SU-DHL-6 (cell line): Measurements from ENCODE around the gene CNTFR.

Source experiments
- H2AFZ ChIP-seq: fragments of 200-600 bp; sonication (generic); 2 replicates; pipeline ENCODE4 v1.6.1; 2014; ENCODE audit warnings: low read depth, mild to moderate bottlenecking, moderate library complexity, mixed read lengths, antibody characterized with exemption, low read length; ENCODE audit not compliant: severe bottlenecking
- H3F3A ChIP-seq: fragments of 200-600 bp; shearing (Covaris generic); 2 replicates; pipeline ENCODE4 v1.6.0; 2016; ENCODE audit warnings: antibody characterized with exemption, mild to moderate bottlenecking; ENCODE audit not compliant: insufficient read depth
- H3K27ac ChIP-seq: fragments of 200-600 bp; sonication (generic); 2 replicates; pipeline ENCODE4 v1.5.1; 2016; ENCODE audit warnings: low read depth, mild to moderate bottlenecking, low read length, moderate library complexity, mixed read lengths
- H3K27me3 ChIP-seq: fragments of 200-600 bp; sonication (generic), shearing (Covaris generic); 2 replicates; pipeline ENCODE4 v1.6.0; 2014; ENCODE audit warnings: mild to moderate bottlenecking, low read length
- H3K36me3 ChIP-seq: fragments of 200-600 bp; sonication (generic); 2 replicates; pipeline ENCODE4 v1.6.1; 2014; ENCODE audit warnings: mild to moderate bottlenecking, low read length, mixed read lengths
- H3K4me2 ChIP-seq: fragments of 300-600, 200-600 bp; shearing (Covaris generic), sonication (generic); 2 replicates; pipeline ENCODE4 v1.6.0; 2014; ENCODE audit warnings: low read length, low read depth, mild to moderate bottlenecking; ENCODE audit not compliant: poor library complexity, severe bottlenecking
- H3K4me3 ChIP-seq: fragments of 200-600 bp; sonication (generic); 2 replicates; pipeline ENCODE4 v1.5.1; 2014; ENCODE audit warnings: antibody characterized with exemption, low read length, mild to moderate bottlenecking, mixed read lengths; ENCODE audit not compliant: insufficient read depth, poor library complexity, severe bottlenecking
- H3K79me2 ChIP-seq: fragments of 200-600 bp; sonication (generic); 2 replicates; pipeline ENCODE4 v1.6.1; 2014; ENCODE audit warnings: mild to moderate bottlenecking, low read length, moderate library complexity; ENCODE audit not compliant: insufficient read depth
- H3K9ac ChIP-seq: fragments of 200-600 bp; sonication (generic); 2 replicates; pipeline ENCODE4 v1.7.0; 2014; ENCODE audit warnings: mild to moderate bottlenecking, low read length
- H3K9me2 ChIP-seq: fragments of 200-600 bp; sonication (generic); replicated peaks from 2 replicates; pipeline ENCODE4 v1.6.1; 2014; ENCODE audit warnings: low read length; ENCODE audit not compliant: insufficient read depth
- H3K9me3 ChIP-seq: fragments of 200-600 bp; sonication (generic); 2 replicates; pipeline ENCODE4 v1.6.1; 2014; ENCODE audit warnings: low read length, mixed read lengths; ENCODE audit not compliant: insufficient read depth
- H4K20me1 ChIP-seq: fragments of 200-600 bp; sonication (generic); 2 replicates; pipeline ENCODE4 v1.6.1; 2014; ENCODE audit warnings: low read depth, mild to moderate bottlenecking, antibody characterized with exemption, low read length, moderate library complexity, mixed read lengths
- CTCF ChIP-seq: fragments of 200-600 bp; sonication (generic); IDR thresholded peaks from one replicate; pipeline ENCODE4 v1.5.1; 2017; ENCODE audit warnings: antibody characterized with exemption, mild to moderate bottlenecking, low read length, moderate library complexity; ENCODE audit not compliant: insufficient read depth, poor library complexity, severe bottlenecking
- EZH2phosphoT487 ChIP-seq: fragments of 200-600 bp; sonication (generic), shearing (Covaris generic); conservative IDR thresholded peaks from 2 replicates; pipeline ENCODE4 v1.6.1; 2018; ENCODE audit warnings: mild to moderate bottlenecking, antibody characterized with exemption, low read length, moderate library complexity, mixed read lengths

The CNTFR gene

GRCh38 chr9:34600908-34601307, 11.4 kb upstream of the CNTFR start:
- Histone ChIP-seq H3K79me2 (no peaks in the 10 kb centered on the region), H4K20me1 (no peaks in the 10 kb centered on the region), H3K4me3 (no peak overlapping the region), H3K9me2 (no peaks in the 10 kb centered on the region), H3K4me2 (no peak overlapping the region), H2AFZ (no peak overlapping the region), H3K27ac (no peak overlapping the region), H3K36me3 (no peaks in the 10 kb centered on the region), H3K27me3 (no peaks in the 10 kb centered on the region), H3K9ac (no peak overlapping the region), H3K9me3 (no peaks in the 10 kb centered on the region), H3F3A (no peaks in the 10 kb centered on the region)
- TF ChIP-seq EZH2phosphoT487: no peak
- no peak for TF ChIP-seq CTCF

GRCh38 chr9:34599546-34599945, 10.0 kb upstream of the CNTFR start:
- Histone ChIP-seq H3K27me3 (no peaks in the 10 kb centered on the region), H3K36me3 (no peaks in the 10 kb centered on the region), H3F3A (no peaks in the 10 kb centered on the region), H4K20me1 (no peaks in the 10 kb centered on the region), H3K27ac (no peak overlapping the region), H3K4me2 (no peak overlapping the region), H3K9me2 (no peaks in the 10 kb centered on the region), H3K9ac (no peak overlapping the region), H2AFZ (no peak overlapping the region), H3K9me3 (no peaks in the 10 kb centered on the region), H3K4me3 (no peak overlapping the region), H3K79me2 (no peaks in the 10 kb centered on the region)
- TF ChIP-seq EZH2phosphoT487 (no peak), CTCF (no peak)

- no peak for TF ChIP-seq CTCF
- no peak for TF ChIP-seq EZH2phosphoT487
- H3K9me3 ChIP-seq: no peaks in the 10 kb centered on the region
- H4K20me1 ChIP-seq: no peaks in the 10 kb centered on the region
- no peaks in the 10 kb centered on the region for H3K27me3 ChIP-seq
- no peaks in the 10 kb centered on the region for H3K79me2 ChIP-seq
- H3K9me2 ChIP-seq: no peaks in the 10 kb centered on the region
- H3K27ac ChIP-seq: no peak overlapping the region
- no peaks in the 10 kb centered on the region for H3F3A ChIP-seq
- H2AFZ ChIP-seq: no peak overlapping the region
- H3K4me3 ChIP-seq: no peak overlapping the region
- H3K4me2 ChIP-seq: no peak overlapping the region
- H3K9ac ChIP-seq: no peak overlapping the region
- no peaks in the 10 kb centered on the region for H3K36me3 ChIP-seq
Observed at GRCh38 chr9:34594177-34594576, 4.7 kb upstream of the CNTFR start.
